Measurements from ENCODE around the gene AGAP1.
"Not testable (repeated sequence)": the region's sequence is repeated elsewhere in the genome, so short reads cannot be mapped to it uniquely, and the experiment has no call there.

Gene AGAP1

DNA sequence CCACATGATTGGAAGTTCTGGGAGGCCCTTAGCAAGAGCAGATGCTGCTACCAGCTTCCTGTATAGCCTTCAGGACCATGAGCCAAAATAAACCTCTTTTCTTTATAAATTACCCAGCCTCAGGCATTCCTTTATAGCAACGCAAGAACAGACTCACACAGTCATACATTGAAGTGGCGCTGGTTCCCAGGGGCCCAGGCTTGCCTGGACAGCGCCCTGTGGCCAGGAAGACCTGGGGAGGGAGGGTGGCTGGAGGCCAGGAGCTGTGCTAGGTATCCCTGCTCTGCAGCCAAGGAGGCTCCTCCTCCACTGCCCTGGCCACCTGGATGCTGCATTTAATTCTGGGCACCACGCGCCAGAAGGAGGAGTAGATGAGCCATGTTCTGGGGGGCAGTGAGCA is 98.1 kb downstream of the AGAP1 start:
- DNase-seq (ENCODE audit: low read depth, low spot score): no peak

- no peak for DNase-seq (ENCODE audit: low read depth, low spot score)
Measured at GRCh38 chr2:235592430-235592829, 98.6 kb downstream of the AGAP1 start.

DNA sequence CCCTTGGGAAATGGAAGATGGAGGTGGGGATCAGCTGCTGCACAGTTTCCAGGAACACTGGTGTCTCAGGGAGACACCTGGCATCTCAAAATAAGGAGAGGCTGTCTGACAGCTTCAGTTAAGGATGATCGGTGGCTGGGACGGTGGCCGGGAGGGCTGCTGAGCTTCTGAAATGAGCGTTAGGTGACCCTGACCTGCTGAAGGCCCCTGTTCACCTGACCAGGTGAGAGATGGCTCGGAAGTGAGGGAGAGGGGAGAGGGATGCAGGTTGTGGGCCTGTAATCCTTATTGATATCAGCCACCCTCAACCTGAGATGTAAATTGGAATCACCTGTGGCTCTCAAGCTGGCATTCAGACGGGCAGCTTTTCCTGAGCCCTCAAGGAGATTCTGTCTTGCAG is 99.0 kb downstream of the AGAP1 start:
- no peak for DNase-seq (ENCODE audit: low read depth, low spot score)

DNA sequence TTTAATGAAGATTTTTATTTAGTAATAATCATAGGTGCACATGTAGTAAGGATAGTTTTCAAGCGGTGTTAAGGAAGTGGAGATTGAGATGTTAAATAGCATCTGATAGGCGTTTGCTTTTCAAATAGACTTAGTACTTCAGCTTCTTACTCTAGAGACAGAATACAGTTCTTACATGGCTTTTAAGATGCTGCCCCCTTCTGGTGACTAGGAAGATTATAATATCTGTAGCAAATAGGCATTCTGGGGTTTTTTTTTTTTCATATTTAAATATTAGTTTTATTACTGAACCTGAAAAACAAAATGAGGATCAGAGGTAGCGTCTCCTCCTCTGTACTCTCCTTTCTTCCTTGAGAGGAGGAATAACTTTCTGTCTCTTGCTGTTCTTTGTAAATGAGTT is 100.2 kb downstream of the AGAP1 start:
- no peak for DNase-seq (ENCODE audit: low read depth, low spot score)

GRCh38 chr2:235594964-235595363 is 101.1 kb downstream of the AGAP1 start:
- DNase-seq (ENCODE audit: low read depth, low spot score): no peak

- no peak for DNase-seq (ENCODE audit: low read depth, low spot score)
Measured at GRCh38 chr2:235595422-235596010, 101.7 kb downstream of the AGAP1 start.

DNA sequence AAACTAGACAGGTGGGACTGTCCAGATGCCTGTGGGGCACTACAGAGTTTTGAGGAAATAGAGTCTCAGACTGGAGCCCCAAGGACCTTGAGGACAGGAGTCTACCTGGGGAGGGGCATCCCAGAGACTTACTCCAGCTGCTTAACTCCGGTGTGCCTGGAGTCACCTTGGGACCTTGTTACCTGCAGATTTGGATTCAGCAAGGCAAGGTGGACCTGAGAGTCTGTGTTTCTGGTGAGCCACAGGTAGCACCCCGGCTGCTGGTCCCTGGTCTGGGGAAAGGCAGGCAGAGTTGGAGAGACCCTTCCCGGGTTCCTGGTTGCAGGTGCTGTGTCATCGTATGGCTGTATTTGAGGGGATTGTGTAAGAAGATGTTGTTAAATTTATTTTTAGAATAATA is 102.4 kb downstream of the AGAP1 start:
- no peak for DNase-seq (ENCODE audit: low read depth, low spot score)

DNA sequence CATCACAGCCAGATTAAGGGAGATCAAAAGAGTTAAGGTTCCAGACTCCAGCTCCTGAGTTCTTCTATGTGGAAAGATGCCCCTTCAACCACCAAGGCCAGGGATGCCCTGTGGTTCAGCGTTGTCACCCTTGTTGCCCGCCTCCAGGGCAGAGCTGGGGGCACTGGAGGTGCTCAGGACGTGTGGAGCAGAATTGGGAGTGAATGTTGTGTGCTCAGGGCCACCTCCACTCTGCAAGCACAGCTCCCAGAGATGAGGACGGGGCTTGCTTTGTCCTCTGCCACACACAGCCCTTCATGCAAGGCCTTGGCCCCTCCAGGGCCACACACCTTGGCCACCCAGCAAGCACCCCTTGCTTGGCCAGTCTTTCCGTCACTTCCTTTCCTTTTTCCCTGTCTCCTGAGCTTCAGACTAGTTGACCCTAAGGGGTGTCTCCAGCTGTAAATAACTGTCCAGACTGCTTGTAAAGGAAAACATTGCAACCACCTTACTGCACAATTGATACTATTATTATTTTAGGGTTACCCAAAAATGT is 103.3 kb downstream of the AGAP1 start:
- DNase-seq (ENCODE audit: low read depth, low spot score): no peak

DNA sequence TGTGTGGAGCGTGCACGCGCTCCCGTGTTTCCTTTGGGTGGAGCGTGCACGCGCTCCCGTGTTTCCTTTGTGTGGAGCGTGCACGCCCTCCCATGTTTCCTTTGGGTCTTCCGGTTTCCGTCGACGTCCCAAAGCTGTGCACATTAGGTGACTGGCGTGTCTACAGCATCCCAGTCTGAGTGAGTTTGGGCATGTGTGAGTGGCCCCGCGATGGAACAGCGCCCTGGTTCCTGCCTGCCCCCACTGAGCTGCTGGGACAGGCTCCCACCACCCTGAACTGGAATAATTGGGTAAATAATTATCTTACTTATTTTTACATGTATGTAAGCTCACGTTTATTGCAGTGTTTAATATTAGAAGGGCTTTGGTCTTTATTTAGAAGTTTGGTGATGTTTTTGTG is 104.2 kb downstream of the AGAP1 start:
- no peak for DNase-seq (ENCODE audit: low read depth, low spot score)

DNA sequence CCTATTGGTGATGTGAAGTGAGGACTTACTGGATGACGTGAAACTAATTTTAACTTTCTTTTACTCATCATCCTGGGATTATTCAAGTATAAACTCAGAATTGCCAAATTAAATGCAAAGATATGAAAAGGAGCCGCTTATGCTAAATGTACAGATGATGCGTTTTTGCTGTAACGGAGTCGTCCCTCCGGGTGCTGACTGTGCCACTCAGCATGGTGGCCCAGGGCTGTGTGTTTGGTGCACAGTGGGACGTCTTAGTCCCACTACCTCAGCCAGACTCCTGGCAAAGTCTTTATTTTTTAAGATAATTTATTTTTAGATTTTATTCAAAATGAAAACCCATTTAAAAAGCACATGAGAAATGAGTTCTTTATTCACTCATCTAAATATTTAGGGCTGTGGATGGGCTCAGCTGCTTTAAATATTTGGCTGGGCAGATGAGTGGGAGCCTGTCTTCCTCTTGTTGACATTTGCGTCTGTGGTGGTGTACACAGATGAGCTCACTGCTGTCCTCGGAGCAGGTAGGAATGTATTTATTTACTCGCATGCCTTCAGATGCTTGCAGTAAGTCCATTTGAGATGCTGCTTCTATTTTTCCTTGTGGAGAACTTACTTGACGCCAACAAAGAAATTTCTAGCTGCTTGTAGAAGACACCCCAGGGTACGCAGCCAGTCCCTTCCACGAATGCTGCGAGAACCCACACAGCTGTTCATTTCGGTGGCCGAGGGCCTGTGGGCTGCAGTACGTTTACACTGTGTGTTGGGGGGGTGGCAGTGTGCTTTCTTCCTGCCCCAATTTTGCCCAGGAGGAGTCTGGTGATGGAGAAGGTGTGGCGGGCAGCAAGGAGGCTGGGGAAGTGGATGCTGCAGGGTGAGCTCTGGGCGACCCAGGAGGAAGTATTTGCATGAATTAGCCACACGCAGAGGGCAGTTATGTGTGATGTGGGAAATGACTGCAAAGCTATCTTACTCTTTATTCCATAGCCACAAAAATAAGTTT is 105.0 kb downstream of the AGAP1 start:
- DNase-seq (ENCODE audit: low read depth, low spot score): no peak

GRCh38 chr2:235599596-235600338 is 105.9 kb downstream of the AGAP1 start:
- DNase-seq (ENCODE audit: low read depth, low spot score): no peak

DNA sequence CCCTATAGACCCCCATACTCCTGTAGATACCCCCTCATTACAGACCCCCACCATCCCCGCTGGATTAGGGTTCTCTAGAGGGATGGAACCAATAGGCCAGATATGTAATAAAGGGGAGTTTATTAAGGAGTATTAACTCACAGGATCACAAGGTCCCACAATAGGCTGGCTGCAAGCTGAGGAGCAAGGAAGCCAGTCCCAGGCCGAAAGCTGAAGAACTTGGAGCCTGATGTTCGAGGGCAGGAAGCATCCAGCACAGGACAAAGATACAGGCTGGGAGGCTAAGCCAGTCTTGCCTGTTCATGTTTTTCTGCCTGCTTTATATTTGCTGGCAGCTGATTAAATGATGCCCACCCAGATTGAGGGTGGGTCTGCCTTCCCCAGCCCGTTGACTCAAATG is 106.6 kb downstream of the AGAP1 start:
- DNase-seq (ENCODE audit: low read depth, low spot score): no peak

DNA sequence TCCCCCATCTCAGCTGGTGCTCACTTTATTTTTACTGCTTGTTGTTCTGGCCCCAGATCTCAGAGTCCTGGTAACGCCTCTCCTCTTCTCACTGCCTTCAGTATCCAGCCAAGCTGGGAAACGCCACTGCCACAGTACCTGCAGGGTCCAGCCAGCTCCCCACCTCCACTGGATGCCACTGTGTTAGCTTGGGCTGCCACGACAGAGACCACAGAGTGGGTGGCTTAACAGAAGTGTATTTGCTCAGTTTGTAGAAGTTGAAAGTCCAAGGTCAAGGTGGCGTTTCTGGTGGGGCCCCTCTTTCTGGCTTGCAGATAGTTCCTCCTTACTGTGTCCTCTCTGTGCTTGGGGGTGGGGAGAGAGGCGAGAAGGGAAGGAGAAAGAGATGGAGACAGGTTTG is 107.1 kb downstream of the AGAP1 start:
- no peak for DNase-seq (ENCODE audit: low read depth, low spot score)

DNA sequence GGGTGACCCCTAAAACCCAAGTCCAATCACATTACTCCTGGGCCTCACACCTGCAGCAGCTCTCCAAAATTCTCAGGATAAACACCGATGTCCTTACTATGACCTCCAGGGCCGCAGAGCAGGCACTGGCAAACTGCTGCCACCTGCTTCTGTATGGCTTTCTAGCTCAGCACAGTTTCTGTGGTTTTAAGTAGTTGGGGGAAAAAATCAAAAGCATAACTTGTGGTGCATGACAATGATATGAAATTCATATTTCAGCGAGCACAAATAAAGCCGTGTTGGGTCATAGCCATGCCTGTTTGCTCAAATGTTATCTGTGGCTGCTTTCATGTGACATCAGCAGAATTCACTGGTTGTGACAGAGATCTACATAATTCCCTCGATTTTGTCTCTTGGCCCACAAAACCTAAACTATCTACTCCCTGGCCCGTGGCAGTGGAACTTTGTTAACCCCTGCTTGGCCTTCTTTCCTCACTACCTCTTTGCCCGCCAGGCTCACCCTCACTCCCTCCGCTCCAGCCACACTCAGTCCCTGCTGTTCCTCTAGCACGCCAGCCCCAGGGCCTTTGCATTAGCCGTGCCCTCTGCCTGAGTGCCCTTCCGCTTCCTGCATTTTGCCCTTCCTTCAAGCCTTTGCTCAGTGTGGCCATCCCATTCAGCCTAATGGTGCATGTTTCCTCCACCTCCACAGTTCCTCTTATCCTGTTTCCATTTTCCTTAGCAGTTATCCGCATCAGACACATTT is 108.3 kb downstream of the AGAP1 start:
- DNase-seq (ENCODE audit: low read depth, low spot score): no peak

GRCh38 chr2:235602971-235603370 is 109.1 kb downstream of the AGAP1 start:
- DNase-seq (ENCODE audit: low read depth, low spot score): not testable (repeated sequence)

DNA sequence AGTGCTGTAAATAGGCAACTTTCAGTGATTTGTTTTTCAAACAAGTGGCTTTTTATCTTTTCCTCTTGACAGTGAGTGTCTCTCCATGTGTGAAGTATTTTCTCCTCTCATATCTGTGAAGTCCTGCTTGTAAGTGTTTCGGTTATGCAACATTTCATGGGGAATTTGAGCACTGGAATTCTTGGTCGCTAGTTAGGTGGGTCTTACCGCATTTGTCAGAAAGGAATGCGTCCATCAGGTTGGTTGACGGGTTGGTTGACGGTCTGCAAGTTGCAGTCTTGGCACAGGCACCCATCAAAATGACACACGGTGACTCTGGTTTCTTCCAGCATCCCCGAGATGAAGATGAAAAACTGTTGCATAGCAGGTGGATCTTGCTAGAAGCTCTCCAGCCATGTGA is 109.8 kb downstream of the AGAP1 start:
- DNase-seq (ENCODE audit: low read depth, low spot score): no peak

- DNase-seq (ENCODE audit: low read depth, low spot score): no peak
Measured at GRCh38 chr2:235605312-235606003, 111.6 kb downstream of the AGAP1 start.

GRCh38 chr2:235606004-235606715 is 112.3 kb downstream of the AGAP1 start:
- DNase-seq (ENCODE audit: low read depth, low spot score): no peak

DNA sequence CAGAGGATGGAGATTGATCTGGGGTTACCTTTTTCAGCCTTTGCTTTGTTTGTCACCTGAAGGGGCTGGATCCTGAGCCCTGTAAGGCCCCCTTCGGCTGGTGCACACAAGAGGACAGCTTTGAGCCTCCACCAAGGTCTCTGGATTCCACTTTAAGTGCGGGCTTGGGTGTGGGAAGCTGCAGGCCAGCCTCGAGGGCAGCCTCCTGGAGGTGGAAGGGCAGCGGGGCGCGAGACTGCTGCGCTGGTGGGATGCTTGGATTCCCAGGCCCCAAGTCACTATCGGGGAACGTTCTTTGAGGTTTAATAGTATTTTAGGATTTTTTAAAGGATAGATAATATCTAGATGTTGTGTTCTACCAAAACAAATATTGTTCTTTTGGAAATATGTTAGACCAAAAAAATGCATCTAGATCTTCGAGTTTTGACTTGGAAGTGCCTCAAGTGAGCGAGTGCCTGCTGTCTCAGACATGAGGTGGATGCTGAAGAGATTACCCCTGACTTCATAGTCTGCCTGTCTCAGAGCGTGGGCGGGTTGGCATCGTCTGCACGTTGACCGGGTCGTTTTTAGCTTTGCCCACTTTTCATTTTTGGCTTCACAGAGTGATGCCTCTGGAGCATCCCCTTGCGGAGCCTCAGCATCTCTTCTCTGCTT is 113.8 kb downstream of the AGAP1 start:
- DNase-seq (ENCODE audit: low read depth, low spot score): no peak
